GM21825 (cell line): ENCODE data around the gene AGO3.
"Not testable (repeated sequence)": the region's sequence is repeated elsewhere in the genome, so short reads cannot be mapped to it uniquely, and the experiment has no call there.

ENCODE experiments used
- ATAC-seq: cut with Tn5 transposase; IDR thresholded peaks from one replicate; pipeline ENCODE4 v1.9.1; 2021; ENCODE audit warnings: mild to moderate bottlenecking, moderate library complexity; ENCODE audit not compliant: unreplicated experiment

Gene AGO3

DNA sequence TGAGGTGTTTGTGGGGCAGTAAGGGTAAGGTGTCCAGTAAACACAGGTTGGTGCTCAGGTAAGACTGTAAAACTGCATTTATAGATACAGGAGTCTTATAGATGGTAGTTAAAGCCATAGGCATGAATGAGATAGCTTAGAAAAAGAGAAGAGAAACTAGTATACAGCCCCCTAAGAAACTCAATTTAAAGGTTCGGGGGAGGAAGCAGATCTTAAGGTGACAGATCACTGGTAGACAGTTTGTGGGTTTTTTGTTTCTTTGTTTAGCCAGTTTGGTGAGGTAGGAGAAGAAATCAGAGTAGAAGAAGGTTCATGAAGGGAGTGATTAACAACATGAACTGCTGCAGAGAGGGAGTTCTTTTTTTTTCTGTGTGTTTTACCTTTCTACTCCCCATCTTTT is 6.1 kb upstream of the AGO3 start:
- ATAC-seq, result no peak

DNA sequence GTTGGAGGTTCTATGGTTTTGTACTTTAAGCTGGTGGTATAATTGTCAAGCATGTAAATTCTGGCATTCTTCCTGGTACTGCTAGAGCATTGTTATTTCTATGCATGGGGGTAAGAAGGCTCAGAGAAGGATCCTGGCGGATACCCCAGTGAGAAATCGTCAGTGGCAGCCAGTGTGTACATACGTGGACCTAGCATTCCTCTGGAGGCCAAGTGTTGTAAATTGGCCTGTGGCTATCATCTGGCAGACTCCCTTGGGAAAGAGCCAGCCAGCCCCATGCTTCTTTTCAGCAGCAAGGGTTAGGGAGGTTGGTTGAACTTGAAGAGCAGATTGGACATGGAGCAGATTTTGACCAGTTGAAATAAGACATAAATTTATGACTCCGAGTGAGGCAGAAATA is 5.2 kb upstream of the AGO3 start:
- ATAC-seq, result no peak

DNA sequence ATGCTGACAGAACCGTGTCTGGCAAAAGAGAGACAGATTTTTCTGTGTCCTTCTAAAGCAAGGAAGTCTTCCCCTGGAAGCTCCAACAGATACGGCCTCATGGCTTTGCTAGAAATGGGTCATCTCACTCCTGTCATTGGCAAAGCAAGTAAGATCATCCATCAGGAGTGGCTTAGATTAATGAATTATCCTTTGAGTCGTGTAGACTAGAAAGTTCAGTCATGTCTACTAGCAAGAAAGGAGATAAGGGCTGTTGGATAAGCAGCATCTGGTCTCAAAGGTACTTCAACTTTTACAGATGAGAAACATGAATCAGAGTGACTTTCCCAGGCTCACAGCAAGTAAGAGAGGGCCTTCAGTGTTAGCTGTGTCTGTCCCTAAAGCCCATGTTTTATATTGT is 3.4 kb upstream of the AGO3 start:
- no peak for ATAC-seq

DNA sequence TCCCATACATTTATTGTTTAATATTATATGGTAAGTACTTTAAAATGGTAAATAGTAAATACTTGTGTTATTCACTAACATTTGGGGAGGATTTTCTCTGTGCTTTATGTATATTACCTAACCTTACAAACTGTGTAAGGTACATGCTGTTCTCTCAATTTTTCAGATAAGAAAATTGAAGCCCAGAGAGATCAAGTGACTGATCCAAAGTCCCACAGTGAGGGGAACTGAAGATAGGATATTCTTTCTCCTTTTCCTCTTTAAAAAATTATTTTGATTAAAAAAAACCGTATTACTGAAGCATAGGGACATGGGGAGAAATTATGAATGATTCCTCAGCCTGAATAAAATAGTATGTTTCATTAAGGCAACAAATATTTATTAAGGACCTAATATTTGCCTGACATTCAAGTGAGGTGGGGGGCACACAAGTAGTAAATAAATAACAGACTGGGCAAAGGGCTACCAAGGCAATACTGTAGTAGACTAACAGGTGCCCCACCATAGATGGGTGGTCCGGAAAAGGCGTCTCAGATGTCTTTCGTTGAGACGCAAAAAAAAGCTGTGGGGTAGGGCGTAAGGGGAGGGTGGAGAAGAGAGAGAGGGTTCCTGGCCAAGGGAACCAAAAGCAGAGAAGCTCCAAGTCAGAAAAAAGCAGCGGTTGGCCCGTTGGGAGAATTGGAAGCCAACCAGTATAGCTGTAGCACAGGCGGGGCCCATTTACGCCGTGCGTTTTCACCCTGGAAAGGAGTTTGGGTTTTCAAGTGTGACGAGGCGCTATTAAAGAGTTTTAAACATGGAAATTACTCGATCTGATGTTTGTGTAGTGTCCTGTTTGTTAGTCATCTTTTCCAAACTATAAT is 944 bp upstream of the AGO3 start:
- ATAC-seq, result no peak

DNA sequence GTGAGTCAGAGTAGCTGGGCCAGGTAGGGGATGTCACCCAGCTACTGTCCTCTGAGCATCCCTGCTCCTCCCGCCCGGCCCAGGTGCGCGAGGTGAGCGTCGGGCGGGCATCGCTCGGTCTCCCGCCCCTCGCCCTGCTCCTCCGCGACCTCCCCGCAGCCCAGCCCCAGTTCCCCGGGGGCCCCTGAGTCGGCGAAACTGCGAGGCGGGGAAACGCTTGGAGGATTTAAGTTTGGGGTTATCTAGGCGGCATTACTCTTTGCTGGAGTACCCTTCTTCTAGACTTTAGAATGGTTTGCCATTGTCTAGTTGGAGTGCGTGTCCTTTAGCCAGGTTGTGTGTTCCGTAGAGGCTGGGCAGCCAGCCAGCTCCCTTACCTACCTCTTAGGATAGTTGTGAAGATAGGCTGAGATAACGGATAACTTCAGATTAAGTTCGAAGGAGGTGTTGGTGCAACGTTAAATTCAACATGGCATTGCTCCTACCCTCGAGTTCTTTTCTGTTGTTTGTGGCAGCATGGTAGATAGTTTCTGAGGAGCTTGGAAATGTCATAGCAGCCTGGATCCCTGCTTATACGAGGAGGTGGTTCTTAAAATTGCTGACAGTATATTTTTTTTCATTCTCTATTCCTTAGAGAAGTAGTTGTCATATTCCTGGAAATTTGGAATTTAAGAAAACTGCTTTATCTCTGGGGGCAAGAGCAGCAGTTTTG is 697 bp downstream of the AGO3 start:
- ATAC-seq, result no peak

DNA sequence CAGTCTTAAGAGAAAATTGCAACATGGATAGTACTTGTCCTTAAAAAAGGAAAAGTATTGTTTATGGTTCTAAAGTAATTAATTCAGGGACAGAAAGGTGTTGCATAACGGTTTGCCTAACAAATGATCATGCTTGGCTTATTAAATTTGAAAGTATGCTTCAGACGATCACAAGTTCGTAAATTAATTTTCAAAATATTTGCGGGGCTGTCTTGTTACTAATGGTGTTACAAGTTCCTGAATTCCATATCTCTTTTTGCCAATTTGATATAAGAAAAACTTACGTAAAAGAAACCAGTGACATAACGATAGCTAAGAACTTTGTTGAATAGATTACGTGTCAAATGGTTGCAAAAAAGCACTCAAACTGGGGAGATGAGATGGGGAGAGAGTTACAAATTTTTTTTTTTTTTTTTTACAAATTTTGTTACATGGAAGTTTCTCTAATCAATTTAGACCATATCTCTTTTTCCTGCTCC is 1.3 kb downstream of the AGO3 start:
- no peak for ATAC-seq

DNA sequence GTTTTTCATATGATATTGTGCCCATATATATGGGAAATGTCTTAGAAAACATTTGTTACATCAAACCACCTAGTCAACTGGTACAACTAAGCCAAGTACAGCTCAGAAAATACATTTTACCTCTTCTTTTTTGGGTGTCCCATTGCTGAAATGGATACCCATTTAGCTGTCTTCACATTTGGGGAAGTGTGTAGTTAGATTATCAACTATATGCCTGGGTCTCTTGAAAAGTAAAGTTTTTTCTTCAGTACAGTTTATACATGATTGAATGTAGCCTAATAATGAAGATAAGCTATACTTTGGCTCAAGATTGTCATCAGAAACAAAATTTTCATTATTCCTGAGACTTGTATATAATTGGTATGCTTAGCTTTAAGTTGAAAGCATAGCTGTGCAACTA is 2.0 kb downstream of the AGO3 start:
- ATAC-seq, result no peak

DNA sequence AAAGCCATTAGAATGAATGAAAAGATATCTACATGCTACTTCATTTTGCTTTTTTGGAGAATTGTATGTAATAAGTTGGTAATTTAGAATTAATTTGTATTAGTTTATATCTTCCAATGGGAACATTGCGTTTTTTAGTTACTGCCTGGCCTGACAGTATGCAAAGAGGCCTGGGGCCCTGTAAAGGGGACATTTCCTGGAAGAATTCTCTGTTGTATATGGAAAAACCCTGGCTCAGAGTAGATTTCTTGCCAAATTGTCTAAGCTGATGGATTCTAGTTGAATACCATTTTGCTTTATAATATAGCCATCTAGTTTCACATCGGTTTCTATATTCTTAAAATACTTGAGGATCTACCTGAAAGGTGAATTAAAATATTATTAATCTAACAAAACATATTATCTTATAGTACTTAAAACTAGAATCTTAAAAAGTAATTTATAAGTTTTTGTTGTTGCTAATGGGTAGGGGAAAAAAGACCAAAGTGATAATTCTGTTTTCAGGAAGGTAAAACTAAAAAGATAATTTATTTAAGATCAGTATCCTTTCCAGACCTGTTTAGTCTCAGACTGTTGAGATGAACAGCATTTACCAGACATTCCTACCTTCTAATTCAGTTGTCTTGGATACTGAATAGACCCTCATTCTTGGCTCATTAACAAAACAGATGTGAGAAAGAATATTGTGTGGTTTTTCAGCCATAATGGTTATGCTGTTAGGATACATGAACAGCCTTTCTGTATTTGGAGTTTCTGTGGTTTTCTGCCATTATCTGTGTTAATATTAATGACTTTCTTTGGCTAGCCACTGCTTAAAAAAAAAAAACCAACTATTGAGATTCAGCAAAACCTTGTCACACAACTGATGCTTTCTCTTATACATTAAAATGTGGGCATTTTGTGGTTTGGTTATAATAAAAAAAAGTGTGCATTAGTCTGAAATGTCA is 4.8 kb downstream of the AGO3 start:
- no peak for ATAC-seq

DNA sequence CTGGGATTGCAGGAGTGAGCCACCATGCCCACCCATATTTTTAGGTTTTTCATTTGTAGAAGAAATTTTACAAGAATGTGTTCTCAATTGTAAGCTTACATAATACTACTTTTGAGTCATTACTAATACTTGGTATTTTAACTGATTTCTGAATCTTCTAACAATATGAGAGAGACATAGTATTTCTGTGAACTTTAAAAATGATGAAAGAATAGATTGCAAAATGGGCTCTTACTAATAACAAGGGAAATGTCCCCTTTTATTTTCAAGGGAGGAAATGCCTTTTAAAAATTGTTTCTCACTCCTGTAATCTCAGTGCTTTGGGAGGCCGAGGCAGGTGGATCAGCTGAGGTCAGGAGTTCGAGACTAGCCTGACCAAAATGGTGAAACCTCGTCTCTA is 5.9 kb downstream of the AGO3 start:
- no peak for ATAC-seq

DNA sequence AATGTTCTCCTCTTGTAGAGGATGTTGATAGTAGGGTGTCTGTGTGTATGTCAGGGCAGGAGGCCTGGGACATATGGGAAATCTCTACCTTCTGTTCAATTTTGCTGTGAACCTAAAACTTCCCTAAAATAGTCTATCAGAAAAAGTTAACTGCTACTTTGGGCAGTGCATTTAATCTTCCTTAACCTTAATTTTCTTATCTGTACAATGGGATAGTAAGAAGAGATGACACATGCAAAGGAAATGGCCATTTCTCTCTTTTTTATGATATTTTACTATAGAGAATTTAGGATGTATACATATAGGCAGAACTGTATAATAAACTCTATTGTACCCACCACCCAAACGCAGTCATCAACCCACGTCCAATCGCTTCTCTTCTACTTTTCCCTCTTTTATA is 8.6 kb downstream of the AGO3 start:
- ATAC-seq, result no peak

DNA sequence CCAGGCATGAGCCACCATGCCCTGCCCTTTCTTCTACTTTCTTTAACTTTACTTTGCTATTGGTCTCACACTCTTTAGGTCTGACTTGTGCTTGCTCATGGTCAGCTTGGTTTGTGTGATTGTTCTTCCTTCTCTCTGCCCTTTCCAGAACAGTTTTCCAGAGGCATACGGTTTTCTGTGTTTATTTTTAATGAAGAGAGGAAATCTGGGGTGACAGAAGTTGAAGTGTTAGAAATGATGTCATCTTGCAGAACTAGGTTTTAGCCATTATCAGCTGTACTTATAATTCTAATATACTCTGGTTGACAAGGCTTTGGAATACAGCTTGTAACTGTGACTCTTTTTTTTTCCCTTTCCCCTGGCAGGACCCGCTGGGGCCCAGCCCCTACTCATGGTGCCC is 14.4 kb downstream of the AGO3 start:
- no peak for ATAC-seq

DNA sequence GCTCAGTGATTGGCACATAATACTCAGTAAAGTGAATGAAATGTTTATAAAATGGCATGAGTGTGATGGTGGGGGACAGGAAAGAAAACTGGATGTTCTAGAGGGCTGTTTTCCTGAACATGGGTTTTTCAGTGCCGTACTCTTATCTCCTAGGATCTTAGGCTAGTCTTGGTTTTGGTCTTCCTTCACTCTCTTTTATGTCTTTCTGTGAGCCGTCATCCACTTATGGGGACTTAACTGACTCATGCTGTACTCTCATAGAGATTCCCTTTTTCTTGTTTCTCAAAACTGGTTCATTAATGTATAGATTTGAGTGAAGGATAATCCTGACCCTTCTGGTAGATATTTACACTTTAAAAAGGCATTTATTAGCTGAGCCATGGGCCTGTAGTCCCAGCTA is 16.6 kb downstream of the AGO3 start:
- ATAC-seq, result no peak

DNA sequence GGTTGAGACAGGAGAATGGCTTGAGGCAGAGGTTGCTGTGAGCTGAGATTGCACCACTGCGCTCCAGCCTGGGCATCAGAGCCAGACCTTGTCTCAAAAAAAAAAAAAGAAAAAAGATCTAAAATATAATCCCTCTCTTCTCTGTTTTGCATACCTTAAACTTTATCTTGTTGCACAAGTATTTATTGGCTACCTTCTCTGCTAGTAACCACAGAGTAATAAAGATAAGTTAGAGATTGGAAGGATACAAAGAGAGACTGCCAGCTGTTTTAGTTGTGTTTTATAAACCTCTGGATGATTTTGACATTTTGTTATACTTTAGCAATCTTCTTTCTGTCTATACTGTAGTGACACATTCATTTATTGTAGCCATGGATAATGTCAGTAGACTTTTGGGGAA is 27.7 kb downstream of the AGO3 start:
- no peak for ATAC-seq

DNA sequence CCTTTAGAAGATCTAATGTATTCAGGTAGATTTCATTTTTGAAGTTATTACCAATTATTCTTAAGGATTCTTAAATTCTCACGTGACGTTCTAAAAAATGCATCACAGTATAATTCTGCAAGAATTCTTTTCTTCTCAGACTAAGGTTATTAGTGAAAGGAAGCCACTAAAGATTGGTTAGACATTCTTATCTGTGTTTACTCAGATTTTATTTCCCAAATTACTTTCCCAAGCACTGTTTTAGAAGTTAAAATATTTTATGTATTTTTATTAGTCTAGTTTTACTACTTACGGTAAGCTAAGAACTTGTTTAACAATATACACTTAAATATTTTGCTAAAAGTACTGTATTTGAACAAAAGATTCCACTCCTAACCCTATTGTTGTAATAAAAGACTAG is 28.4 kb downstream of the AGO3 start:
- no peak for ATAC-seq

DNA sequence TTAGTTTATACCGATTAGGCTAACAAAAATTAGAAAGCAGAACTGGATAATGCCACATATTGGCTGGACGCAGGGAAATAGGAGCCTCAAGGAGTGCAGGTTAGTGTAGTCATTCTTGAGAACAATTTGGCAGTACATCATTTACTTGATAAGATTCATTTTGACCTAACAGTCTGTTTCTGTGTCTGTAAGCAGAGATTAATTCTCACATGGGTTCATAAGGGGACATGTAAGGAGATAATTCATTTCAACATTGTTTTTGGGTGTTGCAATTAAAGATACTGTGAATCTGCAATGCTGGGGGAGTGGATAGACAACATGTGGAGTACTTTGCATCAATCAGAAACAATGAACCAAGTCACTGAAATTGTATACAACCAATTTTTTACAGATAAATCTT is 32.0 kb downstream of the AGO3 start:
- no peak for ATAC-seq

DNA sequence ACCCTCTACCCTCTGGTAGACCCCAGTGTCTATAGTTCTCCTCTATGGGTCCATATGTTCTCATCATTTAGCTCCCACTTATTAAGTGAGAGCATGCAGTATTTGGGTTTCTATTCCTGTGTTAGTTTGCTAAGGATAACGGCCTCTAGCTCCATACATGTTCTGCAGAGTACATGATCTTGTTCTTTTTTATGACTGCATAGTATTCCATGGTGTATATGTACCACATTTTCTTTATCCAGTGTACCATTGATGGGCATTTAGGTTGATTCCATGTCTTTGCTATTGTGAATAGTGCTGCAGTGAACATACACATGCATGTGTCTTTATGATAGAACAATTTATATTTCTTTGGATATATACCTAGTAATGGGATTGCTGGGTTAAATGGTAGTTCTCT is 33.4 kb downstream of the AGO3 start:
- ATAC-seq, result not testable (repeated sequence)

DNA sequence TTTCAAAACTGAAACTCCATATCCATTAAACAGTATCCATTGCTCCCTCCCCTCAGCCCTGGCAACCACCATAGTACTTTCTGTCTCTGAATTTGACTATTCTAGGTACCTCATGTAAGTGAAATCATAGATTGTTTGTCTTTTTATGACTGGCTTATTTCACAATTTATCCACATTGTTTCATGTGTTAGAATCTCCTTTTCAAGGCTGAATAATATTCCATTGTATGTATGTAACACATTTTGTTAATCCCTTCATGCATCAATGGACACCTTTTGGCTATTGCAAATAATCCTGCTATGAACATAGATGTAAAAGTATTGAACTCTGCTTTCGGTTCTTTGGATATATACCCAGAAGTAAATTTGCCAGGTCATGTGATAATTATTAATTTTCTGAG is 37.5 kb downstream of the AGO3 start:
- no peak for ATAC-seq

DNA sequence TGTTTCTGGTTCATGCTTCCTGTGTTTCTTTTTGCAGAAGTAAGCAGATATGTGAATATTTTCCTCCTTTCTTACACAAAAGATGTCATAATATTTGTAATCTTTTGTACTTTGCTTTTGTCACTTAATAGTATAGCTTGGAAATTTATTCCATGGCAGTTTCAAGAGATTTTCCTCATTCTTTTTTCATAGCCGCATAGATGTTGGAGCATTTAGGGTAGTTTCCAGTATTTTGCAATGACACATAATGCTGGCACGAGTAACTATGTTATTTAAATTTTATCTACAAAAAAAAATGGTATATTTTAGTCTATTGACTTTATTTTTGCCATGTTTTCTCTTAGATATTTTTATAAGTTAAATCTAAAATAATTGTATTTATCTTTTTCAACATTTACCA is 40.7 kb downstream of the AGO3 start:
- ATAC-seq, result no peak

DNA sequence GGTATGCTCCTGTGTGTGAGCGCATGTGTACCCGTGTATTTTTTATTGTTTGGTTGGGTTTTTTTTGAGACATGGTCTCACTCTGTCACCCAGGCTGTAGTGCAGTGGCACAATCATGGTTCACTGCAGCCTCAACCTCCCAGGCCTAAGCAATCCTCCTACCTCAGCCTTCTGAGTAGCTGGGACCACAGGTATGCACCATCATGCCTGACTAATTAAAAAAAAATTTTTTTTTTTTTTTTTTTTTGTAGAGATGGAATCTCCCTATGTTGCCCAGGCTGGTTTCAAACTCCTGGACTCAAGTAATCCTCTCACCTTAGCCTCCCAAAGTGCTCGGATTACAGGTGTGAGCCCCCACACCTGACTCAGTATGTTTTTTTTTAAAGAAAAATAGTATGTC is 41.7 kb downstream of the AGO3 start:
- ATAC-seq, result not testable (repeated sequence)

DNA sequence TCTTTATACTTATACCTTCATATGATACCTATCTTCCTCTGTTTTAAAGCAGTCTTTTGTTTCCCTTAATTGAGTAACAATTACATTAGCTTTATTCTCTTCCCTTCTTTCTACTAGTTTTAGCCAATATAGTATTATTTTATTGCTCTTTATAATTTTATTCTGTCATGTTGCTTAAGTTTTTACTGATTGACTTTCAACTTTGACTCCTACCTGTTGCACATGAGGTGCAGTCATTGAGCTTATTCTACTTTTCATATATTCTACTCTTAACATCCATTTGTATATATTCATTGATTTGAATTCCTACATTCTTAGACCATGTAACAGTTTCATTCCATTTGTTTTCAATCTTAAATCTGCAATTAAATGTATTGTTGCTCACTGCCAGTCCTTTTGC is 49.2 kb downstream of the AGO3 start:
- no peak for ATAC-seq

DNA sequence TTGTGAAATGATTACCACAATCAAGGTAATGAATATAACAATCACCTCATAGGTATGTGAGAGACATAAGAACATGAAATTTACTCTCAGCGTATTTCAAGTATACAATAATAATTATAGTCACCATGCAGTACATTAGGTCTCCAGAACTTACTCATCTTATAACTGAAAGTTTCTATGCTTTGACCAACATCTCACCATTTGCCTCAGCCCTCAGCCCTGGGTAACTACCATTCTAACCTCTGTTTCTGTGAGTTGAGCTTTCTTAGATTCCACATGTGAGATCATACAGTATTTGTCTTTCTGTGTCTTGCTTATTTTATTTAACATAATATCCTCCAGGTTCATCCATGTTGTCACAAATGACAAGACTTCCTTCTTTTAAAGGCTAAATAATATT is 57.3 kb downstream of the AGO3 start:
- ATAC-seq, result no peak
